H9 (cell line): ENCODE measurements around the gene PRRG3. TPM values are rescaled to one million over a fixed set of nuclear protein-coding genes. Genes with fewer than 3 reads are reported as not detected.

Experiments
- DNase-seq: peaks from one replicate; pipeline ENCODE4 v3.0.0-alpha.2; 2017
- H2AFZ ChIP-seq: one replicate; pipeline ENCODE4 v1.6.1; 2013; ENCODE audit warnings: mild to moderate bottlenecking, low read length, control low read depth, moderate library complexity
- H2AK5ac ChIP-seq: 2 replicates; pipeline ENCODE4 v1.6.1; 2013; ENCODE audit warnings: low read length, control low read depth, mixed read lengths; ENCODE audit not compliant: insufficient read length
- H2BK120ac ChIP-seq: one replicate; pipeline ENCODE4 v1.6.1; 2013; ENCODE audit warnings: low read depth, mild to moderate bottlenecking, low read length, control low read depth, inconsistent platforms; ENCODE audit not compliant: poor library complexity, severe bottlenecking
- H2BK12ac ChIP-seq: 2 replicates; pipeline ENCODE4 v1.6.1; 2013; ENCODE audit warnings: low read length, control low read depth, mixed read lengths, low read depth; ENCODE audit not compliant: insufficient read length
- H2BK15ac ChIP-seq: 2 replicates; pipeline ENCODE4 v1.6.1; 2013; ENCODE audit warnings: low read depth, low read length, control low read depth
- H2BK20ac ChIP-seq: one replicate; pipeline ENCODE4 v1.6.1; 2013; ENCODE audit warnings: low read depth, mild to moderate bottlenecking, low read length, control low read depth, inconsistent platforms; ENCODE audit not compliant: poor library complexity, severe bottlenecking
- H2BK5ac ChIP-seq: 2 replicates; pipeline ENCODE4 v1.6.1; 2013; ENCODE audit warnings: low read length, control low read depth, mixed read lengths; ENCODE audit not compliant: insufficient read length
- H3K14ac ChIP-seq: 2 replicates; pipeline ENCODE4 v1.6.1; 2013; ENCODE audit warnings: low read length, control low read depth; ENCODE audit not compliant: insufficient read depth
- H3K18ac ChIP-seq: 2 replicates; pipeline ENCODE4 v1.6.1; 2013; ENCODE audit warnings: low read depth, mild to moderate bottlenecking, mixed read lengths, low read length, control low read depth; ENCODE audit not compliant: insufficient read length
- H3K23ac ChIP-seq: 2 replicates; pipeline ENCODE4 v1.6.1; 2013; ENCODE audit warnings: low read length, control low read depth, mixed read lengths, low read depth; ENCODE audit not compliant: insufficient read length
- H3K23me2 ChIP-seq: 2 replicates; pipeline ENCODE4 v1.6.1; 2013; ENCODE audit warnings: low read depth, mild to moderate bottlenecking, mixed read lengths, low read length, control low read depth; ENCODE audit not compliant: insufficient read length, poor library complexity, severe bottlenecking
- H3K27ac ChIP-seq: 2 replicates; pipeline ENCODE4 v1.5.1; 2013; ENCODE audit warnings: low read length, control low read depth, mixed read lengths, low read depth; ENCODE audit not compliant: insufficient read length
- H3K27me3 ChIP-seq: 2 replicates; pipeline ENCODE4 v1.6.1; 2013; ENCODE audit warnings: low read length, control low read depth, inconsistent platforms; ENCODE audit not compliant: insufficient read depth
- H3K4ac ChIP-seq: 2 replicates; pipeline ENCODE4 v1.6.1; 2013; ENCODE audit warnings: low read depth, mild to moderate bottlenecking, control low read depth, inconsistent platforms, low read length, moderate library complexity
- H3K4me1 ChIP-seq: 2 replicates; pipeline ENCODE4 v1.6.1; 2013; ENCODE audit warnings: low read length, control low read depth, inconsistent platforms; ENCODE audit not compliant: insufficient read depth
- H3K4me2 ChIP-seq: 2 replicates; pipeline ENCODE4 v1.6.1; 2013; ENCODE audit warnings: low read length, control low read depth, mixed read lengths; ENCODE audit not compliant: insufficient read length, insufficient read depth
- H3K56ac ChIP-seq: 2 replicates; pipeline ENCODE4 v1.6.1; 2013; ENCODE audit warnings: low read depth, mild to moderate bottlenecking, mixed read lengths, low read length, control low read depth; ENCODE audit not compliant: insufficient read length
- H3K79me1 ChIP-seq: 2 replicates; pipeline ENCODE4 v1.6.1; 2013; ENCODE audit warnings: low read depth, mild to moderate bottlenecking, moderate library complexity, low read length, control low read depth, inconsistent platforms; ENCODE audit not compliant: insufficient read depth, poor library complexity, severe bottlenecking
- H3K79me2 ChIP-seq: 2 replicates; pipeline ENCODE4 v1.6.1; 2013; ENCODE audit warnings: low read length, control low read depth, inconsistent platforms; ENCODE audit not compliant: insufficient read depth
- H3K9ac ChIP-seq: 2 replicates; pipeline ENCODE4 v1.6.1; 2013; ENCODE audit warnings: low read length, control low read depth, mixed read lengths; ENCODE audit not compliant: insufficient read length; ENCODE audit errors: extremely low read depth
- H3K9me3 ChIP-seq: one replicate; pipeline ENCODE4 v1.6.1; 2013; ENCODE audit warnings: low read depth, low read length, inconsistent platforms; ENCODE audit not compliant: control insufficient read depth
- H3T11ph ChIP-seq: one replicate; pipeline ENCODE4 v1.6.1; 2013; ENCODE audit warnings: mild to moderate bottlenecking, low read length, control low read depth, inconsistent platforms
- H4K20me1 ChIP-seq: one replicate; pipeline ENCODE4 v1.6.1; 2013; ENCODE audit not compliant: control insufficient read depth, insufficient read length, insufficient read depth
- H4K5ac ChIP-seq: 2 replicates; pipeline ENCODE4 v1.6.1; 2013; ENCODE audit warnings: low read depth, mild to moderate bottlenecking, mixed read lengths, low read length, control low read depth; ENCODE audit not compliant: insufficient read length
- H4K8ac ChIP-seq: replicated peaks from 2 replicates; pipeline ENCODE4 v1.6.1; 2013; ENCODE audit warnings: low read length, control low read depth, mixed read lengths, low read depth; ENCODE audit not compliant: insufficient read length
- H4K91ac ChIP-seq: 2 replicates; pipeline ENCODE4 v1.6.1; 2013; ENCODE audit warnings: low read depth, mild to moderate bottlenecking, moderate library complexity, mixed read lengths, low read length, control low read depth; ENCODE audit not compliant: insufficient read length
- H3K27ac Mint-ChIP-seq, 3 experiments: 2 replicates in 2 of 3; 3 replicates in 1 of 3; pipeline ENCODE4 v1.8.0; 2020 to 2021; ENCODE audit warnings: mixed read lengths in 3 of 3, mild to moderate bottlenecking in 1 of 3, moderate library complexity in 1 of 3
- H3K27me3 Mint-ChIP-seq: 2 replicates; pipeline ENCODE4 v1.8.0; 2021; ENCODE audit warnings: low read depth, mild to moderate bottlenecking, moderate library complexity, mixed read lengths
- H3K36me3 Mint-ChIP-seq, 3 experiments: 2 replicates in 2 of 3; 3 replicates in 1 of 3; pipeline ENCODE4 v1.8.0; 2020 to 2021; ENCODE audit warnings: low read depth in 3 of 3, mixed read lengths in 3 of 3; ENCODE audit not compliant: insufficient read depth in 1 of 3
- H3K4me1 Mint-ChIP-seq, 2 experiments: 2 replicates each; pipeline ENCODE4 v1.8.0; 2020; ENCODE audit warnings: mixed read lengths in 2 of 2
- H3K4me3 Mint-ChIP-seq, 2 experiments: 2 replicates in 1 of 2; 3 replicates in 1 of 2; pipeline ENCODE4 v1.8.0; 2020 to 2021; ENCODE audit warnings: mild to moderate bottlenecking in 2 of 2, mixed read lengths in 2 of 2, moderate library complexity in 1 of 2
- H3K9me3 Mint-ChIP-seq, 2 experiments: 2 replicates in 1 of 2; 3 replicates in 1 of 2; pipeline ENCODE4 v1.8.0; 2020; ENCODE audit warnings: mild to moderate bottlenecking in 2 of 2, mixed read lengths in 2 of 2, moderate library complexity in 1 of 2
- WGBS: extraction: QIAGEN DNeasy Blood & Tissue Kit; methylation state at CpG from one replicate; pipeline ENCODE4 v1.1.7; 2013; ENCODE audit warnings: missing lambda C conversion rate, low lambda C conversion rate, mixed read lengths; ENCODE audit not compliant: insufficient read length; ENCODE audit errors: extremely low coverage; 5-methylcytosine and 5-hydroxymethylcytosine counted together
- total RNA-seq: library from RNA; stranded (reverse); gene quantifications from 2 replicates; pipeline ENCODE4 v1.2.1, GENCODE V29; 2021
- TF ChIP-seq, protein P1 (sequence below): fragments of 200-600 bp; sonication (generic); conservative IDR thresholded peaks from 3 replicates; pipeline ENCODE4 v1.8.0; 2021; ENCODE audit warnings: antibody characterized with exemption, mild to moderate bottlenecking

The PRRG3 gene
- total RNA-seq, 1 experiment from 2014 or later, result 4.9 TPM

GRCh38 chrX:151729056-151729725 lies 33.9 kb downstream of the PRRG3 start:
- H3K4me1 Mint-ChIP-seq, result 0 out of 4 replicates have a peak, but pooled peaks cover 0 to 3% of the 10 kb centered on the region in 2 experiments
- H2AFZ ChIP-seq, result no peak overlapping the region
- no peaks in the 10 kb centered on the region for H4K20me1 ChIP-seq
- no peak overlapping the region for H3K4ac ChIP-seq
- H3K4me3 Mint-ChIP-seq, result no peak overlapping the region
- no peaks in the 10 kb centered on the region for H3K23me2 ChIP-seq
- no peaks in the 10 kb centered on the region; a peak in 2 of 7 replicates for H3K36me3 Mint-ChIP-seq
- H3K27me3 Mint-ChIP-seq, result peaks cover 15% of the 10 kb centered on the region
- no peak overlapping the region for H2BK15ac ChIP-seq
- no peak overlapping the region for H3K18ac ChIP-seq
- peaks cover 51 to 58% of the 10 kb centered on the region in 2 experiments for H3K9me3 Mint-ChIP-seq
- H3K9me3 ChIP-seq, result peaks cover 64% of the 10 kb centered on the region
- no peak overlapping the region for H3K27ac ChIP-seq
- H4K91ac ChIP-seq, result no peak overlapping the region
- H2BK5ac ChIP-seq, result no peak overlapping the region
- no peaks in the 10 kb centered on the region for H3K79me2 ChIP-seq
- H3K23ac ChIP-seq, result no peak overlapping the region
- no CpG with 5 or more reads among the region's 4 CpGs for WGBS
- H3K79me1 ChIP-seq, result no peaks in the 10 kb centered on the region
- H3K27ac Mint-ChIP-seq, result no peak overlapping the region
- H3T11ph ChIP-seq, result no peak overlapping the region
- no peak overlapping the region for H2BK12ac ChIP-seq
- no peak overlapping the region for H2AK5ac ChIP-seq
- H3K27me3 ChIP-seq, result no peaks in the 10 kb centered on the region
- no peaks in the 10 kb centered on the region for H3K4me1 ChIP-seq
- H3K9ac ChIP-seq, result no peak overlapping the region
- no peak overlapping the region for H4K5ac ChIP-seq
- H2BK120ac ChIP-seq, result no peak overlapping the region
- no peak overlapping the region for H3K4me2 ChIP-seq
- H3K56ac ChIP-seq, result no peak overlapping the region
- H2BK20ac ChIP-seq, result no peak overlapping the region
- no peak overlapping the region for H3K14ac ChIP-seq
- DNase-seq, result no peak
- TF ChIP-seq, protein P1, sequence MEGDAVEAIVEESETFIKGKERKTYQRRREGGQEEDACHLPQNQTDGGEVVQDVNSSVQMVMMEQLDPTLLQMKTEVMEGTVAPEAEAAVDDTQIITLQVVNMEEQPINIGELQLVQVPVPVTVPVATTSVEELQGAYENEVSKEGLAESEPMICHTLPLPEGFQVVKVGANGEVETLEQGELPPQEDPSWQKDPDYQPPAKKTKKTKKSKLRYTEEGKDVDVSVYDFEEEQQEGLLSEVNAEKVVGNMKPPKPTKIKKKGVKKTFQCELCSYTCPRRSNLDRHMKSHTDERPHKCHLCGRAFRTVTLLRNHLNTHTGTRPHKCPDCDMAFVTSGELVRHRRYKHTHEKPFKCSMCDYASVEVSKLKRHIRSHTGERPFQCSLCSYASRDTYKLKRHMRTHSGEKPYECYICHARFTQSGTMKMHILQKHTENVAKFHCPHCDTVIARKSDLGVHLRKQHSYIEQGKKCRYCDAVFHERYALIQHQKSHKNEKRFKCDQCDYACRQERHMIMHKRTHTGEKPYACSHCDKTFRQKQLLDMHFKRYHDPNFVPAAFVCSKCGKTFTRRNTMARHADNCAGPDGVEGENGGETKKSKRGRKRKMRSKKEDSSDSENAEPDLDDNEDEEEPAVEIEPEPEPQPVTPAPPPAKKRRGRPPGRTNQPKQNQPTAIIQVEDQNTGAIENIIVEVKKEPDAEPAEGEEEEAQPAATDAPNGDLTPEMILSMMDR, result no peak
- H4K8ac ChIP-seq, result no peak overlapping the region
